ENCODE measurements around the gene KLK15. TPM values are rescaled to one million over a fixed set of nuclear protein-coding genes. Genes with fewer than 3 reads are reported as not detected.

The KLK15 gene
- total RNA-seq, 1 donor from 2014 or later = not detected

DNA sequence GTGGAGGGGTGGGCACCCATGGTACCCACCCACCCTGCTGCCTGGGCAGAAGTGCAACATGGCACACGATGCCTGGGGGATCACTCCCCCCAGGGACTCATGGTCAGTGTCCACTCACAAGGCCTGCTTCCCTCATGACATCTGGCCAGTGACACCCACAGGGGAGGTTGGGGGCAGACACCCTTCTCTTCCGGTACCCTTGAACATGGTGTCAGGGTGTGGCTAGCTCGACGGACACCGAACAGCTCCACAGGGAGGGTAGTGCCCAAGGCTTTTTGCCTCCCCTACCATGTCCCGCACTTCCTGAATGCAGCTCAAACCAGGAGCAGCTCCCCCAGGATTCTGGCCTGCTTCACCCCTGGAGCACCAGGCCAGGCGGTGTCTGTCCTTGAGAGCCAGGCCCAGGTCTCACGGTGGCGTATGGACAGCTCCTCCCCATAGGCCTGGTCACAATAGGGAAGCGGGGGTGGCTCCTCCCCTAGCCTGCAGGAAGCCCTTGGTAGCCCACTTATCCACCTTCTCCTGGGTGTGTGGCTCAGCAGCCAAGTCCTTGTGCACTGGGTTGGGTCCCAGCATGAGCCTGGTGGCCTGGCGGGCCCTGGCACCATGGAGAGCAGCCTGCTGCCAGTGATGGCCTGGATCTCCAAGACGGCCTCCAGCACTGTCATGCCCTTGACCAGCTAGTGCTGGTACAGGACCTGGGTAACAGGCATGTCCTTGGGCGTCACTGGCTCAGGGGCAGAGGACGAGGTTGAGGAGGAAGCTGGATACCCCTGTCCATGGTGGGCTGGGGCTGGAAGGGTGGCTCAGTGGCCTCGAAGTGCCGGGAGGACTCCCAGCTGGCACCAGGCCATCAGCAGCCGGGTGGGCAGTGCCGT, 35.4 kb downstream of the KLK15 start:
- H3K9me3 Mint-ChIP-seq (ENCODE audit: low read depth) = no peaks in the 10 kb centered on the region
- H3K4me1 Mint-ChIP-seq (ENCODE audit: low read depth) = peaks cover 7% of the 10 kb centered on the region
- DNase-seq (ENCODE audit: low spot score) = no peak
- peaks cover 17% of the 10 kb centered on the region for H3K36me3 Mint-ChIP-seq (ENCODE audit: low read depth)
- TF ChIP-seq, protein P1, sequence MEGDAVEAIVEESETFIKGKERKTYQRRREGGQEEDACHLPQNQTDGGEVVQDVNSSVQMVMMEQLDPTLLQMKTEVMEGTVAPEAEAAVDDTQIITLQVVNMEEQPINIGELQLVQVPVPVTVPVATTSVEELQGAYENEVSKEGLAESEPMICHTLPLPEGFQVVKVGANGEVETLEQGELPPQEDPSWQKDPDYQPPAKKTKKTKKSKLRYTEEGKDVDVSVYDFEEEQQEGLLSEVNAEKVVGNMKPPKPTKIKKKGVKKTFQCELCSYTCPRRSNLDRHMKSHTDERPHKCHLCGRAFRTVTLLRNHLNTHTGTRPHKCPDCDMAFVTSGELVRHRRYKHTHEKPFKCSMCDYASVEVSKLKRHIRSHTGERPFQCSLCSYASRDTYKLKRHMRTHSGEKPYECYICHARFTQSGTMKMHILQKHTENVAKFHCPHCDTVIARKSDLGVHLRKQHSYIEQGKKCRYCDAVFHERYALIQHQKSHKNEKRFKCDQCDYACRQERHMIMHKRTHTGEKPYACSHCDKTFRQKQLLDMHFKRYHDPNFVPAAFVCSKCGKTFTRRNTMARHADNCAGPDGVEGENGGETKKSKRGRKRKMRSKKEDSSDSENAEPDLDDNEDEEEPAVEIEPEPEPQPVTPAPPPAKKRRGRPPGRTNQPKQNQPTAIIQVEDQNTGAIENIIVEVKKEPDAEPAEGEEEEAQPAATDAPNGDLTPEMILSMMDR (IDR thresholded peaks at IDR 0.05) = no peak
- H3K27me3 Mint-ChIP-seq (ENCODE audit: low read depth) = no peaks in the 10 kb centered on the region
- H3K4me3 Mint-ChIP-seq (ENCODE audit: unreplicated experiment) = no peak overlapping the region
- H3K27ac Mint-ChIP-seq (ENCODE audit: unreplicated experiment) = no peak overlapping the region

DNA sequence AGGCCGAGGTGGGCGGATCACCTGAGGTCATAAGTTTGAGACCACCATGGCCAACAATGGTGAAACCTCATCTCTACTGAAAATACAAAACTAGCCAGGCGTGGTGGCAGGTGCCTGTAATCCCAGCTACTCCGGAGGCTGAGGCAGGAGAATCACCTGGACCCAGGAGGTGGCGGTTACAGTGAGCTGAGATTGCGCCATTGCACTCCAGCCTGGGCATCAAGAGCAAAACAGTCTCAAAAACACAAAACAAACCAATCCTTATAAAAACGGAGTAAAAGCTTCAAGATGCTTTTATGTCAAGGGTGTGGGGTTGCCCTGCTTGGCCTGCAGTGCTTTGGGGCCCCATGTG, 36.0 kb downstream of the KLK15 start:
- Mint-ChIP-seq H3K4me3 (ENCODE audit: unreplicated experiment) (no peak overlapping the region), H3K27me3 (ENCODE audit: low read depth) (no peaks in the 10 kb centered on the region), H3K4me1 (ENCODE audit: low read depth) (peaks cover 3% of the 10 kb centered on the region), H3K36me3 (ENCODE audit: low read depth) (peaks cover 17% of the 10 kb centered on the region), H3K9me3 (ENCODE audit: low read depth) (no peaks in the 10 kb centered on the region), H3K27ac (ENCODE audit: unreplicated experiment) (no peak overlapping the region)
- no peak for DNase-seq (ENCODE audit: low spot score)
- TF ChIP-seq, protein P1 (IDR thresholded peaks at IDR 0.05) = no peak

DNA sequence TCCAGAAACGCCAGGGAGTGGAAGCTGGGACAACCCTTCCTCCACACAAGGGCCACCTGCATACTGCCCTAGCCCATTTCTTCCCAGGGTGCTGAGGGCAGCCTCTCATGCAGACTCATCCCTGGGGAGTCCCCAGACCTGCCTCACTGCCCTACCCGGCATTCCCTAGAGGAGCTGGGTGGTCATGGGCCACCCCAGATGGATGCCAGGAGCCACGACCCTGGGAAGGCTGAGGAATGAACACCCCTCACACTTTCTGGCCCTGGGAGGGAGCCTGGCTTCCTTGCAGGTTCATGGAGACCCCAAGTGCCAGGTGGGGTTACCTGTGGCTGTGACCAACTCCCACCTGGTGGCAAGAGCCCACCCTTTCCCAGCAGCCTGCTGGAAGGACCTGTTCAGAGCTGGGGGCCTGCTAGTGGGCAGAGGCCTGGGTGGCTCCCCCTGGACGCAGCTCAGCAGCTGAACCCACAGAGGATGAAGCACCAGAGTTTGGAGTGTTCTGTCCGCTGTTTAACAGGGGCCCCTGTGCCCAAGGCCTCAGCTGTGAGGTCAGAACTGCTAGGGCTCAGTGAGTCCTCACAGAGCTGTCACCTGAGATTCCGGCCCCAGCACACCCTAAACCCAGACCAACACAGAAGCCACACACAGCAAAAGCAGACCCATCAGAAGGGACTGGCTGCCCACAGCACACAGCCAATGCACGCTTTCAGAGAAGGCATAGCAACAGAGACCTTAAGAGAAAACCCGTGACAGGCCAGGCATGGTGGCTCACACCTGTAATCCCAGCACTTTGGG, 36.5 kb downstream of the KLK15 start:
- peaks cover 15% of the 10 kb centered on the region for H3K36me3 Mint-ChIP-seq (ENCODE audit: low read depth)
- H3K4me3 Mint-ChIP-seq (ENCODE audit: unreplicated experiment) = no peak overlapping the region
- DNase-seq (ENCODE audit: low spot score) = no peak
- H3K4me1 Mint-ChIP-seq (ENCODE audit: low read depth) = no peaks in the 10 kb centered on the region
- no peaks in the 10 kb centered on the region for H3K27me3 Mint-ChIP-seq (ENCODE audit: low read depth)
- no peak overlapping the region for H3K27ac Mint-ChIP-seq (ENCODE audit: unreplicated experiment)
- no peaks in the 10 kb centered on the region for H3K9me3 Mint-ChIP-seq (ENCODE audit: low read depth)
- TF ChIP-seq, protein P1 (IDR thresholded peaks at IDR 0.05) = no peak

GRCh38 chr19:50796128-50796633, 37.2 kb downstream of the KLK15 start:
- no peaks in the 10 kb centered on the region for H3K4me1 Mint-ChIP-seq (ENCODE audit: low read depth)
- H3K27ac Mint-ChIP-seq (ENCODE audit: unreplicated experiment) = no peak overlapping the region
- no peaks in the 10 kb centered on the region for H3K9me3 Mint-ChIP-seq (ENCODE audit: low read depth)

DNA sequence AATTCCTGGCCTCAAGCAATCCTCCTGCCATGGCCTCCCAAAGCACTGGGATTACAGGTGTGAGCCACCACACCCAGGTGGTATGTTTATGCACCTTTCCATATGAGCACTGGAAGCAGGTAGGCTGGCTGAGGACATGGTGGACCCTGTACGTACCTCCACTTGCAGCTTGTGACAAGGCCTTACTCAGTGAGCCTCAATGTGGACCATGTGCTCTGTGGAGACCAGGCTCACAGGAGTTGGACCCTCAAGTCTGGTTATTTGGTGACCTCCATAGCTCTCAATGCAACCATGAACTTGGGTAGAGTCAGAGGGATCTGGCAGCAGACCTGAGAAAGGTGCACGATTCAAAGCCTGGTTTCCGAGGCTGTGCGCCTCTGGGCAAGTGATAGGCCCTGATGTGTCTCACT, 37.7 kb downstream of the KLK15 start:
- Mint-ChIP-seq H3K4me1 (ENCODE audit: low read depth) (no peaks in the 10 kb centered on the region), H3K27ac (ENCODE audit: unreplicated experiment) (no peak overlapping the region), H3K9me3 (ENCODE audit: low read depth) (no peaks in the 10 kb centered on the region), H3K27me3 (ENCODE audit: low read depth) (no peaks in the 10 kb centered on the region), H3K36me3 (ENCODE audit: low read depth) (peaks cover 10% of the 10 kb centered on the region), H3K4me3 (ENCODE audit: unreplicated experiment) (no peak overlapping the region)
- TF ChIP-seq, protein P1 (IDR thresholded peaks at IDR 0.05) = no peak
- no peak for DNase-seq (ENCODE audit: low spot score)

More at GRCh38 chr19:50796128-50796633, 37.2 kb downstream of the KLK15 start:
- H3K27me3 Mint-ChIP-seq (ENCODE audit: low read depth) = no peaks in the 10 kb centered on the region
- H3K36me3 Mint-ChIP-seq (ENCODE audit: low read depth) = peaks cover 14% of the 10 kb centered on the region
- no peak for DNase-seq (ENCODE audit: low spot score)
- H3K4me3 Mint-ChIP-seq (ENCODE audit: unreplicated experiment) = no peak overlapping the region
- TF ChIP-seq, protein P1 (IDR thresholded peaks at IDR 0.05) = no peak

Data from chondrocyte (in vitro differentiated cells).